ENCODE measurements around the gene MYO16. TPM values are rescaled to one million over a fixed set of nuclear protein-coding genes. Genes with fewer than 3 reads are reported as not detected.

MYO16 gene
- total RNA-seq, 1 donor, result not detected

DNA sequence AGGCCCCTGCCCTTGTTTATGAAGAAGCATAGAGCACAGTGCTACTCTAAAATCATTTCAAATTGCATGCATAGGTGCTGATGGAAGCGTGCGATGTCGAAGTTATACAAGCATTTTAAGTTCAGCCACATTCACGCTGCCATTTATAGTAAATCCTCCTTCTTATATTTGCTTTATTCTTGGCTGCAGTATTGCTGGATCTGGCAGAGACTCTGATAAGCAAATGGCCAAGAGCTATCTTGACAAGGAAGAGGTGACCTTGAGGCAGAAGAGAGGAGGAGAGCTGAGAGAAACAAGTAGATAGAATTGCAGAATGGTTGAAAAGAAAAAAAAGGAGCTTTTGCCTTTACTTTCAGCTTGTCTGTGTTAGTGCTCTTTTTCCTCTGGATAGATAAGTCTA lies 18.9 kb upstream of the MYO16 start:
- TF ChIP-seq, protein P1, sequence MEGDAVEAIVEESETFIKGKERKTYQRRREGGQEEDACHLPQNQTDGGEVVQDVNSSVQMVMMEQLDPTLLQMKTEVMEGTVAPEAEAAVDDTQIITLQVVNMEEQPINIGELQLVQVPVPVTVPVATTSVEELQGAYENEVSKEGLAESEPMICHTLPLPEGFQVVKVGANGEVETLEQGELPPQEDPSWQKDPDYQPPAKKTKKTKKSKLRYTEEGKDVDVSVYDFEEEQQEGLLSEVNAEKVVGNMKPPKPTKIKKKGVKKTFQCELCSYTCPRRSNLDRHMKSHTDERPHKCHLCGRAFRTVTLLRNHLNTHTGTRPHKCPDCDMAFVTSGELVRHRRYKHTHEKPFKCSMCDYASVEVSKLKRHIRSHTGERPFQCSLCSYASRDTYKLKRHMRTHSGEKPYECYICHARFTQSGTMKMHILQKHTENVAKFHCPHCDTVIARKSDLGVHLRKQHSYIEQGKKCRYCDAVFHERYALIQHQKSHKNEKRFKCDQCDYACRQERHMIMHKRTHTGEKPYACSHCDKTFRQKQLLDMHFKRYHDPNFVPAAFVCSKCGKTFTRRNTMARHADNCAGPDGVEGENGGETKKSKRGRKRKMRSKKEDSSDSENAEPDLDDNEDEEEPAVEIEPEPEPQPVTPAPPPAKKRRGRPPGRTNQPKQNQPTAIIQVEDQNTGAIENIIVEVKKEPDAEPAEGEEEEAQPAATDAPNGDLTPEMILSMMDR (IDR thresholded peaks at IDR 0.05; ENCODE audit: extremely low read depth, low read depth, low read length), result no peak
- no peak overlapping the region for H3K27ac ChIP-seq (ENCODE audit: low read depth, low read length)
- H3K4me3 ChIP-seq (ENCODE audit: insufficient read depth, low read length), result no peak overlapping the region
- no peak overlapping the region for H3K4me2 ChIP-seq (ENCODE audit: insufficient read depth, low read length)
- H3K27me3 ChIP-seq (ENCODE audit: insufficient read depth, low read length), result no peaks in the 10 kb centered on the region
- no peaks in the 10 kb centered on the region for H3K36me3 ChIP-seq (ENCODE audit: insufficient read depth, low read length)
- no peaks in the 10 kb centered on the region for H3K79me2 ChIP-seq (ENCODE audit: insufficient read depth, low read length)
- H3K4me1 ChIP-seq (ENCODE audit: insufficient read depth, low read length), result no peaks in the 10 kb centered on the region
- peaks cover 2% of the 10 kb centered on the region for H3K9me3 ChIP-seq (ENCODE audit: low read depth, low read length)
- no peak for DNase-seq (ENCODE audit: insufficient read length, low spot score, missing footprints)
- no peaks in the 10 kb centered on the region for H4K20me1 ChIP-seq (ENCODE audit: insufficient read depth, low read length)
- H2AFZ ChIP-seq (ENCODE audit: low read length), result no peak overlapping the region

DNA sequence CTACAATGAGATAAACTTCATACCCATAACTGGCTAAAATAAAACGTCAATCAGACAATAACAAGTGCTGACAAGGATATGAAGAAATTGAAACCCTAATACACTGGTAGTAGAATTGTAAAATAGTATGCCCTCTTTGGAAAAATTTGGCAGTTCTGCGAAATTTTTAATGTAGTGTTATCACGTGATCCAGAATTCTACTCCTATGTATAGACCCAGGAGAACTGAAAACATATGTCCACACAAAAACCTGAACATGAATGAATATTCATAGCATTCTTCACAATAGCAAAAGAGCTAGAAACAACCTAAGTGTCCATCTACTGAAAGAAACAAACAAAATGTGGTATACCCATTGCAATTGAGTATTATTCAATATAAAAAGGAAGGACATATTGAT lies 14.2 kb upstream of the MYO16 start:
- H4K20me1 ChIP-seq (ENCODE audit: insufficient read depth, low read length), result no peaks in the 10 kb centered on the region
- no peak overlapping the region for H2AFZ ChIP-seq (ENCODE audit: low read length)
- no peaks in the 10 kb centered on the region for H3K4me1 ChIP-seq (ENCODE audit: insufficient read depth, low read length)
- H3K4me2 ChIP-seq (ENCODE audit: insufficient read depth, low read length), result no peak overlapping the region
- H3K27me3 ChIP-seq (ENCODE audit: insufficient read depth, low read length), result no peaks in the 10 kb centered on the region
- H3K9me3 ChIP-seq (ENCODE audit: low read depth, low read length), result peaks cover 2% of the 10 kb centered on the region
- H3K79me2 ChIP-seq (ENCODE audit: insufficient read depth, low read length), result no peaks in the 10 kb centered on the region
- no peak overlapping the region for H3K27ac ChIP-seq (ENCODE audit: low read depth, low read length)
- no peak for DNase-seq (ENCODE audit: insufficient read length, low spot score, missing footprints)
- H3K36me3 ChIP-seq (ENCODE audit: insufficient read depth, low read length), result no peaks in the 10 kb centered on the region
- no peak overlapping the region for H3K4me3 ChIP-seq (ENCODE audit: insufficient read depth, low read length)
- TF ChIP-seq, protein P1 (IDR thresholded peaks at IDR 0.05; ENCODE audit: extremely low read depth, low read depth, low read length), result no peak

DNA sequence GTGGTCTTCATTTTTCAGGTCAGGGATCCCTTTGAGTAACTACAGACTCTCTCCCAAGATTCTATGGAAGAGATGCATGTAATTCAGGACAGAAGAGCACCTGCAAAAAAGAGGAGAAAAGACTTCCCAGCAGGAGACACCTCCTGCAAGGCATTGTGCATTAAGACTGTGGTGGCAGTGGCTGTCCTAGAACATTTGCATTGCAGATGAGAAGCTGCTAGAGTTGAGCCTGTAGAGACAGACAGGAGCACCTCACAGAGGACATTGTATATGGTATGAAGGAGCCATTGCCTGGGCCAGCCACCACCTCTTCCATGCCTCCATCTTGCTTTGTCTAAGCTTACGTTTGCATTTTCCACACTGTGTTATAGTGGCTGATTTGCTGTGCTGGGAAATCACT lies 11.2 kb upstream of the MYO16 start:
- H3K4me3 ChIP-seq (ENCODE audit: insufficient read depth, low read length), result no peak overlapping the region
- H3K9me3 ChIP-seq (ENCODE audit: low read depth, low read length), result peaks cover 2% of the 10 kb centered on the region
- no peak overlapping the region for H3K27ac ChIP-seq (ENCODE audit: low read depth, low read length)
- H3K4me1 ChIP-seq (ENCODE audit: insufficient read depth, low read length), result no peaks in the 10 kb centered on the region
- DNase-seq (ENCODE audit: insufficient read length, low spot score, missing footprints), result no peak
- H3K4me2 ChIP-seq (ENCODE audit: insufficient read depth, low read length), result no peak overlapping the region
- H3K27me3 ChIP-seq (ENCODE audit: insufficient read depth, low read length), result no peaks in the 10 kb centered on the region
- H2AFZ ChIP-seq (ENCODE audit: low read length), result no peak overlapping the region
- TF ChIP-seq, protein P1 (IDR thresholded peaks at IDR 0.05; ENCODE audit: extremely low read depth, low read depth, low read length), result no peak
- H3K36me3 ChIP-seq (ENCODE audit: insufficient read depth, low read length), result no peaks in the 10 kb centered on the region
- H3K79me2 ChIP-seq (ENCODE audit: insufficient read depth, low read length), result no peaks in the 10 kb centered on the region
- H4K20me1 ChIP-seq (ENCODE audit: insufficient read depth, low read length), result no peaks in the 10 kb centered on the region

DNA sequence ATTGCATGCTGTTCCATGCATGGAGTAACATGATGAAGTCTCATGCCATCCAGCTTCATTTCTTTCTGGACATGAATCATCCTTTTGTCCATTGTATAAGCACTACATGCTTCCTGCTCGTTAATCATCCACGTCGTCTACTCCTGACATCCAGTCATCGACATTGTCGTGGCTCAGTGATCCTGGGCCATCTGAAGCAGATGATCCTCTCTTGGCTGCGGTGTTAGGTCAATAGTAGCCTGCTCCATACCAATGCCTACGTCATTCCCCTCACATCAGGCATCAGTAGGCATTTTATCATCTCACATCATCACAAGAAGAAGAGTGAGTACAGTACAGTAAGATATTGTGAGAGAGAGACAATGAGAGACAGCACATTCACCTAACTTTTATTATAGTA lies 7.9 kb upstream of the MYO16 start:
- no peaks in the 10 kb centered on the region for H3K27me3 ChIP-seq (ENCODE audit: insufficient read depth, low read length)

More for the DNA sequence above, 7.9 kb upstream of the MYO16 start:
- Histone ChIP-seq H3K79me2 (ENCODE audit: insufficient read depth, low read length) (no peaks in the 10 kb centered on the region), H3K4me3 (ENCODE audit: insufficient read depth, low read length) (no peak overlapping the region), H4K20me1 (ENCODE audit: insufficient read depth, low read length) (no peaks in the 10 kb centered on the region), H3K36me3 (ENCODE audit: insufficient read depth, low read length) (no peaks in the 10 kb centered on the region), H2AFZ (ENCODE audit: low read length) (no peak overlapping the region), H3K27ac (ENCODE audit: low read depth, low read length) (no peak overlapping the region), H3K9me3 (ENCODE audit: low read depth, low read length) (peaks cover 2% of the 10 kb centered on the region), H3K4me1 (ENCODE audit: insufficient read depth, low read length) (no peaks in the 10 kb centered on the region), H3K4me2 (ENCODE audit: insufficient read depth, low read length) (no peak overlapping the region)
- no peak for DNase-seq (ENCODE audit: insufficient read length, low spot score, missing footprints)
- TF ChIP-seq, protein P1 (IDR thresholded peaks at IDR 0.05; ENCODE audit: extremely low read depth, low read depth, low read length), result no peak

Data from osteoblast (primary cell).